ENCODE data around the gene EN2. TPM values are rescaled to one million over a fixed set of nuclear protein-coding genes. Genes with fewer than 3 reads are reported as not detected.
A peak's percentile ranks its signal among the peaks of the same experiment; 100 is the strongest.

Gene EN2
- total RNA-seq, 6 experiments from 2014 or later: not detected

DNA sequence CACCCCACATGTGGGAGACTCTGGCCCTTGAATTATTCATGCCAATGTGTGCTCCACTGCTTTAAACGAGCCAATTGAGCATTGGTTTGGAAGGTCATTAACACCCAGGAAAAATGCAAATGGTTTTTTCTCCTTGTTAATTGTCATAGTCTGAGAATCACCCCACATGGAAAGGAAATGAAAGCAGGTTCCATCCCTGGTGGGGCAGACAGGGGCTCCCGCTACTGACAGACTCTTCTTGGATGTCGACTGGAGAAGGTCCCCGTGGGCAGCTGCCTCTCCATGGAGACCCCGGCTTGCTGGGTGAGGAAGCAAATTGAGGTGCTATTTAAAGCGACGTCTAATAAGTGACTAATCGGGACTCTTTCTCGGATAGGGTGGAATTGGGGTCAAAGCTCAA lies 32.0 kb upstream of the EN2 start:
- DNase-seq (peak in 1 of 3 donors; percentile 14), ATAC-seq (no peak)
- no peaks in the 10 kb centered on the region for H3K27me3 ChIP-seq
- H3K4me1 ChIP-seq: no peaks in the 10 kb centered on the region
- intact Hi-C loops (cut with DNase I): no loop called here
- TF ChIP-seq, protein P1, sequence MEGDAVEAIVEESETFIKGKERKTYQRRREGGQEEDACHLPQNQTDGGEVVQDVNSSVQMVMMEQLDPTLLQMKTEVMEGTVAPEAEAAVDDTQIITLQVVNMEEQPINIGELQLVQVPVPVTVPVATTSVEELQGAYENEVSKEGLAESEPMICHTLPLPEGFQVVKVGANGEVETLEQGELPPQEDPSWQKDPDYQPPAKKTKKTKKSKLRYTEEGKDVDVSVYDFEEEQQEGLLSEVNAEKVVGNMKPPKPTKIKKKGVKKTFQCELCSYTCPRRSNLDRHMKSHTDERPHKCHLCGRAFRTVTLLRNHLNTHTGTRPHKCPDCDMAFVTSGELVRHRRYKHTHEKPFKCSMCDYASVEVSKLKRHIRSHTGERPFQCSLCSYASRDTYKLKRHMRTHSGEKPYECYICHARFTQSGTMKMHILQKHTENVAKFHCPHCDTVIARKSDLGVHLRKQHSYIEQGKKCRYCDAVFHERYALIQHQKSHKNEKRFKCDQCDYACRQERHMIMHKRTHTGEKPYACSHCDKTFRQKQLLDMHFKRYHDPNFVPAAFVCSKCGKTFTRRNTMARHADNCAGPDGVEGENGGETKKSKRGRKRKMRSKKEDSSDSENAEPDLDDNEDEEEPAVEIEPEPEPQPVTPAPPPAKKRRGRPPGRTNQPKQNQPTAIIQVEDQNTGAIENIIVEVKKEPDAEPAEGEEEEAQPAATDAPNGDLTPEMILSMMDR (IDR thresholded peaks at IDR 0.05): no peak
- TF ChIP-seq POLR2A (IDR thresholded peaks at IDR 0.05): no peak
- H3K9me3 ChIP-seq: no peaks in the 10 kb centered on the region
- WGBS (ENCODE audit: insufficient coverage, low coverage, low lambda C conversion rate, missing lambda C conversion rate): 40% methylated on average over 8 of the region's 9 CpGs
- H3K4me3 ChIP-seq: no peak overlapping the region
- no peaks in the 10 kb centered on the region for H3K36me3 ChIP-seq
- H3K27ac ChIP-seq: no peak overlapping the region

DNA sequence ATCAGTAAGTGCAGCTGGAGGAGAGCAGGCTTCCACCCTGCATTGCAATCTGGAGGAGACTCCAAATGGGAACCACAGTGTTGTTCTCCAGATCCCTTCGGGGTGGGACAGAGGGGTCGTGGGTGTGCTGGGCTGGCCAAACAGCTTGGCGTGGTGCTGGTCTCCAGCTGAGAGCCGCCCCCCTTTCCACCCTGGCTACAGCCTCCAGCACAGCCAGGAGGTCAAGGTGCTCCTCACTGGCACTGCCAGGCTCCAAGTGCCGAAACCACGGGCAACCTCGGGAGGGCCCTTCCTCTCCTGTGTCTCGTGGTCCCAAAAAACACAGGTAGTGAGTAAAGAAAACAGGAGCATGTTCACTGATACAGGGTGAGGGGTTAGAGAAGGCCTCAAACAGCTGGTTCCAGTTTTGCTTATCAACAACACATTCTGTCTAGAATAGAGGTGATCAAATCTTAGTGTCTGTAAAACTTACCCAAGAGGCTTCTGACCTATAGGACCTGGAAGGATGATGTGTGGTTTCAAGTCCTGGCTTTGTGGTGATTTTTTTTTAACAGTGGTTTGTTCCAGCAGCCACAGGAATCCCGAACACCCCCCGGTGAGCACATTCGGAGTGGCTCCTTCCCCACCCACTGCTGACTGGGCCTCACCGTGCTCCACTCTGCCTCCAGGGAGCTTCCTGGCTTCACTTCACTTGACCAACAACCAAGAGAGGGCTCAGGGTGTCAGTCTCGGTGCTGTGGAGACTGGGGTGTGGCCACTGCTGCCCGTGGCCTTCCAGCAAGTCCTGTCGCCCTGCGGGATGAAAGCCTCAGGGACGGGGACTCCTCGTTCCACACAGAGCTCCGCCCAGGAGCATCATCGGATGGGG lies 31.2 kb upstream of the EN2 start:
- H3K4me1 ChIP-seq: no peaks in the 10 kb centered on the region
- no peak overlapping the region for H3K27ac ChIP-seq
- ATAC-seq: no peak
- intact Hi-C loops (cut with DNase I): no loop called here
- DNase-seq: peak in 1 of 3 donors; percentile 43
- no peaks in the 10 kb centered on the region for H3K9me3 ChIP-seq
- no peaks in the 10 kb centered on the region for H3K27me3 ChIP-seq
- no peak for TF ChIP-seq POLR2A (IDR thresholded peaks at IDR 0.05)
- TF ChIP-seq, protein P1 (IDR thresholded peaks at IDR 0.05): no peak
- no peaks in the 10 kb centered on the region for H3K36me3 ChIP-seq
- no peak overlapping the region for H3K4me3 ChIP-seq
- 46% methylated on average over 8 of the region's 20 CpGs for WGBS (ENCODE audit: insufficient coverage, low coverage, low lambda C conversion rate, missing lambda C conversion rate)

DNA sequence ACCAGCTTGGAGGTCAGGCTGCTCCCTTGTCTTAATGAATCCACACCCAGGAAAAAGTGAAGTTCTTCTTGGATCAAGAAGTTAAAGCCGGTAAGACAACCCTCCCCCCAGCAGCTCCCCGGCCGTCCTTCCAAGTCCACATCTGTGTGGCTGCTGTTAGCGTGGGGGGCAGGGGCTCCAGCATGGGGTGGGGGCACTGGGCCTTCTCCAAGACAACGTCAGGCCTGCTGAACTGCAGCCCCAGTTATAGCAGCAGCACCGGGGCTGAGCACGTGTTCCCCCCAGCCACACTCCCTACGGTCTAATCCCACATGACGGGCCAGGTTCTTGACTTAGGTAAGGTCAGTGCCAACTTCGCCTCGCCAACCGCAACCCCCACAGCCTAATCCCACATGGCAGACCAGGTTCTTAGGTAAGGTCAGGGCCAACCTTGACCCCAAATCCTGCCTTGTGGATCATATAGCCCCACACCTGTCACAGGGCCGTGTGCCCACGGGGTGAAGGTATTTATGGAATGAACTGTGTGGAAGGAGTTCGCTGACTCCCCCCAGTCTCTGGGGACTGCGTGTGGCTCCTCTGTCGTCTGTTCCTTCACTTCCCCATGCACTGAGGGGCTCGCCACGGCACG lies 30.4 kb upstream of the EN2 start:
- Histone ChIP-seq H3K36me3 (no peaks in the 10 kb centered on the region), H3K27ac (no peak overlapping the region), H3K4me3 (no peak overlapping the region), H3K27me3 (no peaks in the 10 kb centered on the region), H3K4me1 (no peaks in the 10 kb centered on the region), H3K9me3 (no peaks in the 10 kb centered on the region)
- WGBS (ENCODE audit: insufficient coverage, low coverage, low lambda C conversion rate, missing lambda C conversion rate): 45% methylated on average over 2 of the region's 20 CpGs
- no peak for ATAC-seq
- peak in 1 of 3 donors; percentile 42 for DNase-seq
- intact Hi-C loops (cut with DNase I): no loop called here
- TF ChIP-seq, protein P1 (IDR thresholded peaks at IDR 0.05): no peak
- TF ChIP-seq POLR2A (IDR thresholded peaks at IDR 0.05): no peak

DNA sequence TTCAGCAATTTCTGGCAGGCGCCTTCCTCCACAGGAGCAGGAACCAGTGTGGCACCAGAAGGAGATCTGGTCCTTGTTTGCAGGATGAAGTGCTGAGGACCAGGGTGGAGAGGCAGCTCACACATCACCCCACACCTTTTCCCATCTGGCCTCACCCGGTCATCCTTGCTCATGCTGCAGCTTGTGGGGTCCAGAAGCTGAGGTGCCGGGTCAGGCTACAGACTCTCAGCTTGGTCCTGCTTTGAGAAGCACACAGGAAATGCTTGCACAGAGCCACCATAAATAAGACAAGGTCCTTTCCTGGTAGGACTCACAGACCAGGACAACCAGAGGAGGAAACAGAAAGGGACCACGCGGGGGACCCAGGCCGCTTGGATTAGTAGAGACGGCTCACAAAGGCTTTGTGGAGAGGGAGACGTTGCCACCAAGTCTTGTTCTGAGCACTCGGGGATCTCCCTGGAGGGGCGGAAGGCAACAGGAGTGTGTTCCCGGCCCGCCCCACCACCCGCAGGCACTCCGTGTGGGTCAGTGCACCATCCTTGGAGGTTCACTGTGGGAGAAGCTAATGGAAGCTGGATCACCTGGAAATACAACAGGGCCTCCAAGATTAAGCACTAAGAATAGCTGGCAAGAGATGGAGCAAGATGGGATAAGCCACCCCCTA lies 29.6 kb upstream of the EN2 start:
- intact Hi-C loops (cut with DNase I): no loop called here
- Histone ChIP-seq H3K4me3 (no peak overlapping the region), H3K9me3 (no peaks in the 10 kb centered on the region), H3K27ac (no peak overlapping the region), H3K36me3 (no peaks in the 10 kb centered on the region), H3K4me1 (no peaks in the 10 kb centered on the region), H3K27me3 (no peaks in the 10 kb centered on the region)
- 29% methylated on average over 4 of the region's 14 CpGs for WGBS (ENCODE audit: insufficient coverage, low coverage, low lambda C conversion rate, missing lambda C conversion rate)
- ATAC-seq (no peak), DNase-seq (peak in 1 of 3 donors; percentile 27)
- TF ChIP-seq, protein P1 (IDR thresholded peaks at IDR 0.05): no peak
- no peak for TF ChIP-seq POLR2A (IDR thresholded peaks at IDR 0.05)

Data from right lobe of liver (tissue), 6 donors.